Common myeloid progenitor, CD34-positive (primary cell): ENCODE results near the gene VTI1B.
A peak's percentile ranks its signal among the peaks of the same experiment; 100 is the strongest.

Experiments
- CTCF ChIA-PET: fragments of 350-600 bp; sonication (Branson Sonifier 250); formaldehyde crosslinking; loops from one replicate; lab custom pipeline; 2021; ENCODE audit warnings: antibody characterized with exemption; lab: Charles Lee
- POLR2A ChIA-PET: fragments of 350-600 bp; sonication (Branson Sonifier 250); formaldehyde crosslinking; loops from one replicate; lab custom pipeline; 2021; ENCODE audit warnings: antibody characterized with exemption; lab: Charles Lee
- DNase-seq, 3 donors: peaks; one replicate each; pipeline versions ENCODE4 v3.0.0 to v3.0.0-alpha.2; 2013
- H3K27ac ChIP-seq, 2 experiments: 1 replicate in 1 of 2; 2 replicates in 1 of 2; pipeline ENCODE4 v1.7.0; 2013; ENCODE audit warnings: inconsistent platforms in 2 of 2, low read length in 2 of 2, mild to moderate bottlenecking in 2 of 2, low read depth in 1 of 2, moderate library complexity in 1 of 2; ENCODE audit not compliant: severe bottlenecking in 2 of 2, insufficient read depth in 1 of 2, poor library complexity in 1 of 2
- H3K27me3 ChIP-seq, 5 experiments: replicated peaks in 2 of 5; 1 replicate in 3 of 5; 2 replicates in 2 of 5; pipeline versions ENCODE4 v1.6.1 to v1.7.0; 2013; ENCODE audit warnings: low read length in 4 of 5, mild to moderate bottlenecking in 2 of 5, moderate library complexity in 2 of 5, inconsistent platforms in 1 of 5; ENCODE audit not compliant: insufficient read depth in 5 of 5, control insufficient read depth in 4 of 5
- H3K36me3 ChIP-seq, 4 experiments: 1 replicate in 2 of 4; 2 replicates in 2 of 4; pipeline versions ENCODE4 v1.6.1 to v1.7.0; 2013; ENCODE audit warnings: low read length in 3 of 4, control low read depth in 1 of 4, mild to moderate bottlenecking in 1 of 4; ENCODE audit not compliant: control insufficient read depth in 4 of 4, insufficient read depth in 4 of 4
- H3K4me1 ChIP-seq, 4 experiments: 1 replicate in 3 of 4; 2 replicates in 1 of 4; pipeline versions ENCODE4 v1.6.1 to v1.7.1; 2013; ENCODE audit warnings: low read length in 3 of 4, mild to moderate bottlenecking in 3 of 4, control low read depth in 1 of 4, inconsistent platforms in 1 of 4, moderate library complexity in 1 of 4; ENCODE audit not compliant: control insufficient read depth in 4 of 4, insufficient read depth in 4 of 4; ENCODE audit errors: control extremely low read depth in 1 of 4
- H3K4me3 ChIP-seq, 7 experiments: 1 replicate in 4 of 7; 2 replicates in 3 of 7; pipeline versions ENCODE4 v1.5.1 to v1.7.0; 2013; ENCODE audit warnings: mild to moderate bottlenecking in 7 of 7, low read length in 6 of 7, moderate library complexity in 6 of 7, inconsistent platforms in 2 of 7, low read depth in 2 of 7, control low read depth in 1 of 7; ENCODE audit not compliant: insufficient read depth in 4 of 7, control insufficient read depth in 1 of 7; ENCODE audit errors: extremely low read depth in 1 of 7
- H3K9me3 ChIP-seq, 5 experiments: 1 replicate in 4 of 5; 2 replicates in 1 of 5; pipeline versions ENCODE4 v1.6.1 to v1.7.1; 2013; ENCODE audit warnings: low read length in 4 of 5, mild to moderate bottlenecking in 2 of 5, inconsistent platforms in 1 of 5, low read depth in 1 of 5, moderate library complexity in 1 of 5; ENCODE audit not compliant: control insufficient read depth in 4 of 5, insufficient read depth in 2 of 5; ENCODE audit errors: control extremely low read depth in 1 of 5
- WGBS: methylation state at CpG from one replicate; pipeline ENCODE4 v1.1.5; 2013; ENCODE audit not compliant: insufficient coverage; 5-methylcytosine and 5-hydroxymethylcytosine counted together

Gene VTI1B

GRCh38 chr14:67619446-67620216 is 54.8 kb downstream of the VTI1B start, which contains the start of gene ARG2:
ARG2 (plus strand) TSS chr14:67619920; CDS start chr14:67619978, 58 bp downstream.
- Histone ChIP-seq H3K36me3 (peaks cover 0 to 2% (median 0%) of the 10 kb centered on the region in 4 experiments), H3K4me1 (peaks cover 16 to 36% (median 26%) of the 10 kb centered on the region in 4 experiments), H3K4me3 (peak within 1 kb of the TSS; percentile 60 to 91 (median 79)), H3K9me3 (no peaks in the 10 kb centered on the region), H3K27me3 (peaks cover 0 to 6% (median 2%) of the 10 kb centered on the region in 5 experiments), H3K27ac (peak within 1 kb of the TSS; percentile 78 to 91)
- POLR2A ChIA-PET: interaction anchor here (1.2 kb wide), 1 partner anchor 20 kb away, joined by 8 read pairs; the partner anchor contains the start of gene PIGH
- WGBS: 0% methylated on average over 52 of the region's 62 CpGs
- CTCF ChIA-PET: interaction anchor here (0.7 to 4.8 kb wide), 25 partner anchors 8 to 108 kb away, joined by 3 to 49 read pairs (median 5); partner anchors contain the start of gene RDH12
- DNase-seq: peak; percentile 92 to 95 (median 94)

GRCh38 chr14:67618617-67619063 is 55.8 kb downstream of the VTI1B start:
- peaks cover 0 to 2% (median 0%) of the 10 kb centered on the region in 4 experiments for H3K36me3 ChIP-seq
- H3K9me3 ChIP-seq: no peaks in the 10 kb centered on the region
- H3K27me3 ChIP-seq: peaks cover 0 to 6% (median 2%) of the 10 kb centered on the region in 5 experiments
- ChIA-PET POLR2A (interaction anchor here (0.6 to 1.2 kb wide), 3 partner anchors 19 to 36 kb away, joined by 3 to 8 read pairs (median 4); partner anchors contain the start of gene PIGH), CTCF (interaction anchor here (0.7 to 4.8 kb wide), 19 partner anchors 9 to 109 kb away, joined by 3 to 49 read pairs (median 5); partner anchors contain the start of gene RDH12)
- DNase-seq: peak; percentile 91 to 94 (median 93)
- H3K27ac ChIP-seq: peak overlapping the region; percentile 78 to 91
- peaks cover 16 to 35% (median 26%) of the 10 kb centered on the region in 4 experiments for H3K4me1 ChIP-seq
- H3K4me3 ChIP-seq: peak overlapping the region in 4 of 7 experiments; percentile 3 to 91 (median 58)

- POLR2A ChIA-PET: no interaction called here
These were observed 63.9 kb downstream of the VTI1B start for GRCh38 chr14:67610491-67610890.

GRCh38 chr14:67609642-67610310 is 64.7 kb downstream of the VTI1B start:
- H3K27ac ChIP-seq: no peak overlapping the region
- CTCF ChIA-PET: interaction anchor here (0.6 to 1.7 kb wide), 5 partner anchors 17 to 200 kb away, joined by 3 to 8 read pairs (median 3); no protein-coding TSS in a partner anchor
- H3K36me3 ChIP-seq: no peaks in the 10 kb centered on the region
- H3K4me1 ChIP-seq: no peaks in the 10 kb centered on the region
- H3K27me3 ChIP-seq: no peaks in the 10 kb centered on the region
- H3K4me3 ChIP-seq: no peak overlapping the region
- POLR2A ChIA-PET: no interaction called here
- WGBS: 100% methylated on average over 7 of the region's 10 CpGs
- DNase-seq: no peak
- H3K9me3 ChIP-seq: no peaks in the 10 kb centered on the region

More at GRCh38 chr14:67610491-67610890, 63.9 kb downstream of the VTI1B start:
- CTCF ChIA-PET: interaction anchor here (0.6 to 1.7 kb wide), 7 partner anchors 10 to 199 kb away, joined by 3 to 8 read pairs (median 3); partner anchors contain the start of gene PIGH
- H3K36me3 ChIP-seq: no peaks in the 10 kb centered on the region
- H3K4me3 ChIP-seq: no peak overlapping the region
- no peaks in the 10 kb centered on the region for H3K4me1 ChIP-seq
- DNase-seq: no peak
- WGBS: 71% methylated on average over 1 of the region's 1 CpG
- no peaks in the 10 kb centered on the region for H3K9me3 ChIP-seq
- H3K27ac ChIP-seq: no peak overlapping the region
- H3K27me3 ChIP-seq: no peaks in the 10 kb centered on the region

GRCh38 chr14:67607646-67608045 is 66.8 kb downstream of the VTI1B start:
- H3K27ac ChIP-seq: no peak overlapping the region
- no peak overlapping the region for H3K4me3 ChIP-seq
- H3K36me3 ChIP-seq: no peaks in the 10 kb centered on the region
- H3K9me3 ChIP-seq: no peaks in the 10 kb centered on the region
- H3K4me1 ChIP-seq: no peaks in the 10 kb centered on the region
- POLR2A ChIA-PET: no interaction called here
- no peaks in the 10 kb centered on the region for H3K27me3 ChIP-seq
- 97% methylated on average over 5 of the region's 5 CpGs for WGBS
- CTCF ChIA-PET: interaction anchor here (0.6 to 2.8 kb wide), 6 partner anchors 9 to 97 kb away, joined by 3 to 10 read pairs (median 4); no protein-coding TSS in a partner anchor
- no peak for DNase-seq

- DNase-seq: peak in 1 of 3 donors; percentile 28
- H3K27me3 ChIP-seq: no peaks in the 10 kb centered on the region
- H3K36me3 ChIP-seq: no peaks in the 10 kb centered on the region
- no CpG with 5 or more reads among the region's 5 CpGs for WGBS
- ChIA-PET CTCF (no interaction called here), POLR2A (no interaction called here)
- no peaks in the 10 kb centered on the region for H3K9me3 ChIP-seq
- H3K27ac ChIP-seq: no peak overlapping the region
- H3K4me3 ChIP-seq: no peak overlapping the region
- H3K4me1 ChIP-seq: peaks cover 6 to 13% (median 10%) of the 10 kb centered on the region in 4 experiments
These were observed 71.4 kb downstream of the VTI1B start for GRCh38 chr14:67602995-67603545.
